Vagina (tissue), 2 donors: ENCODE measurements around the gene HEMK1. TPM values are rescaled to one million over a fixed set of nuclear protein-coding genes. Genes with fewer than 3 reads are reported as not detected.

Experiments
- DNase-seq, 2 donors: peaks; one replicate each; pipeline ENCODE4 v3.0.0-alpha.2; 2017; ENCODE audit errors: extremely low spot score in 2 of 2
- H3K27ac ChIP-seq: fragments of 200-600 bp; sonication (generic); one replicate; pipeline ENCODE4 v1.5.1; 2019
- H3K27me3 ChIP-seq: fragments of 200-600 bp; sonication (generic); one replicate; pipeline ENCODE4 v1.5.1; 2019
- H3K36me3 ChIP-seq, 2 donors: fragments of 200-600 bp; sonication (generic); one replicate each; pipeline ENCODE4 v1.5.1; 2017 to 2019
- H3K4me1 ChIP-seq: fragments of 200-600 bp; sonication (generic); one replicate; pipeline ENCODE4 v1.5.1; 2019
- H3K4me3 ChIP-seq, 2 donors: fragments of 200-600 bp; sonication (generic); 1 replicate in 1 of 2; 2 replicates in 1 of 2; pipeline ENCODE4 v1.5.1; 2016 to 2019
- H3K9me3 ChIP-seq: fragments of 200-600 bp; sonication (generic); one replicate; pipeline ENCODE4 v1.5.1; 2019
- POLR2A ChIP-seq, 2 donors: fragments of 450-650 bp; IDR thresholded peaks; one replicate each; pipeline ENCODE4 v1.6.1; 2017; ENCODE audit warnings: antibody characterized with exemption in 2 of 2, mild to moderate bottlenecking in 2 of 2, moderate library complexity in 2 of 2
- POLR2AphosphoS5 ChIP-seq, 2 donors: sonication (generic); formaldehyde crosslinking; IDR thresholded peaks; one replicate each; pipeline ENCODE4 v1.9.0; 2017; ENCODE audit warnings: antibody characterized with exemption in 2 of 2, mild to moderate bottlenecking in 2 of 2, low read depth in 1 of 2; ENCODE audit not compliant: insufficient read depth in 1 of 2
- intact Hi-C: fragments of 100-400 bp; cut with DNase I; formaldehyde crosslinking; loops from one replicate; pipeline ENCODE4 v1.15.1; 2023
- total RNA-seq: library from RNA; depleted of rRNA; stranded (reverse); fragments of >200 nt; gene quantifications from one replicate; pipeline ENCODE4 v1.2.3, GENCODE V29; 2016
- TF ChIP-seq, protein P1 (sequence below), 3 experiments: fragments of 450-650 bp in 2 of 3; fragments of 200-600 bp in 1 of 3; sonication (generic) in 1 of 3; IDR thresholded peaks; one replicate each; pipeline ENCODE4 v1.5.1; 2017 to 2019; ENCODE audit warnings: antibody characterized with exemption in 3 of 3, mild to moderate bottlenecking in 2 of 3, moderate library complexity in 2 of 3

The HEMK1 gene
- total RNA-seq, 1 donor from 2014 or later: 3.4 TPM

DNA sequence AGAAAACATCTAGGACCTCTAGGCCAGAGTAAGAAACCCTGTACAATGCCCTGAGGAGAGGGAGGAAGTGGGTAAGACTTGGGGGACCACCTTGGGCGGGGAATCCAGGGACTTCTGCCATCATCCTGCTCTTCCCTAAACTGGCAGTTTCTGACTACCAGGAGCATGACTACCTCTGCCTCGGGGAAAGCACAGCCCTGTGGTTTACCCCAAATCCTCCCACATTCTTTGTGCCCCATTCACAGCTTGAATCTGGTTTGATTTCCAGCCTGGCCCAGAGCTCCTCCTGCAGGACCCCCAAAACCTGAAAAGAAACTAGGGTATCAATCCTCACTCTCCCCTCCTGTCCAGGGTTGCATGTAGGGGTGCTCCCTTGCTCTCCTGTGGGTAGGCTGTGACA, 6.5 kb upstream of the HEMK1 start:
- Histone ChIP-seq H3K4me3 (no peak overlapping the region), H3K9me3 (no peaks in the 10 kb centered on the region), H3K27me3 (no peaks in the 10 kb centered on the region), H3K36me3 (no peaks in the 10 kb centered on the region), H3K4me1 (peaks cover 14% of the 10 kb centered on the region), H3K27ac (no peak overlapping the region)
- intact Hi-C loops: no loop called here
- TF ChIP-seq, protein P1, sequence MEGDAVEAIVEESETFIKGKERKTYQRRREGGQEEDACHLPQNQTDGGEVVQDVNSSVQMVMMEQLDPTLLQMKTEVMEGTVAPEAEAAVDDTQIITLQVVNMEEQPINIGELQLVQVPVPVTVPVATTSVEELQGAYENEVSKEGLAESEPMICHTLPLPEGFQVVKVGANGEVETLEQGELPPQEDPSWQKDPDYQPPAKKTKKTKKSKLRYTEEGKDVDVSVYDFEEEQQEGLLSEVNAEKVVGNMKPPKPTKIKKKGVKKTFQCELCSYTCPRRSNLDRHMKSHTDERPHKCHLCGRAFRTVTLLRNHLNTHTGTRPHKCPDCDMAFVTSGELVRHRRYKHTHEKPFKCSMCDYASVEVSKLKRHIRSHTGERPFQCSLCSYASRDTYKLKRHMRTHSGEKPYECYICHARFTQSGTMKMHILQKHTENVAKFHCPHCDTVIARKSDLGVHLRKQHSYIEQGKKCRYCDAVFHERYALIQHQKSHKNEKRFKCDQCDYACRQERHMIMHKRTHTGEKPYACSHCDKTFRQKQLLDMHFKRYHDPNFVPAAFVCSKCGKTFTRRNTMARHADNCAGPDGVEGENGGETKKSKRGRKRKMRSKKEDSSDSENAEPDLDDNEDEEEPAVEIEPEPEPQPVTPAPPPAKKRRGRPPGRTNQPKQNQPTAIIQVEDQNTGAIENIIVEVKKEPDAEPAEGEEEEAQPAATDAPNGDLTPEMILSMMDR (IDR thresholded peaks at IDR 0.05): no peak
- no peak for TF ChIP-seq POLR2A (IDR thresholded peaks at IDR 0.05)
- no peak for TF ChIP-seq POLR2AphosphoS5 (IDR thresholded peaks at IDR 0.05; ENCODE audit: insufficient read depth in 1 of 2, low read depth in 1 of 2)
- DNase-seq: no peak

DNA sequence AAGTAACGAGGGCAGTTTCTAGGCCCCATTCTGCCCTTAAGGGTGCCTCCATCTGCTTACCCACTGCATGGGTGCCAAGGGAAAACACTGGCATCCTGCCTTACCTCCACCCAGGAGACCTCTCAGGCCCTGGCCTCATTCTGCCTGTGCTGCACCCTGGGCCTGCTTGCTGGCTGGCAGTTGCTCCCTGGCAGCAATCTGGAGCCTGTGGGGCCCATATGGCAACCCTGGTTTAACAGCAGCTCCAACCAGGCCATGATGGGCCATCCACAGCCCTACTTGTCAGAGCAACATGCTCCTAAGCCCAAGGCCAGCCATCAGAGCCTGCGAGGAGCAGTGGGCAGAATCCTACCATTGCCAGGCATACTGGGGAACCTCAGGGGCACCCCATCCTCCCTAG, 5.5 kb upstream of the HEMK1 start:
- Histone ChIP-seq H3K36me3 (no peaks in the 10 kb centered on the region), H3K9me3 (no peaks in the 10 kb centered on the region), H3K27me3 (no peaks in the 10 kb centered on the region), H3K27ac (no peak overlapping the region), H3K4me1 (peaks cover 24% of the 10 kb centered on the region), H3K4me3 (no peak overlapping the region)
- intact Hi-C loops: no loop called here
- no peak for TF ChIP-seq POLR2A (IDR thresholded peaks at IDR 0.05)
- TF ChIP-seq, protein P1 (IDR thresholded peaks at IDR 0.05): no peak
- no peak for TF ChIP-seq POLR2AphosphoS5 (IDR thresholded peaks at IDR 0.05; ENCODE audit: insufficient read depth in 1 of 2, low read depth in 1 of 2)
- no peak for DNase-seq

DNA sequence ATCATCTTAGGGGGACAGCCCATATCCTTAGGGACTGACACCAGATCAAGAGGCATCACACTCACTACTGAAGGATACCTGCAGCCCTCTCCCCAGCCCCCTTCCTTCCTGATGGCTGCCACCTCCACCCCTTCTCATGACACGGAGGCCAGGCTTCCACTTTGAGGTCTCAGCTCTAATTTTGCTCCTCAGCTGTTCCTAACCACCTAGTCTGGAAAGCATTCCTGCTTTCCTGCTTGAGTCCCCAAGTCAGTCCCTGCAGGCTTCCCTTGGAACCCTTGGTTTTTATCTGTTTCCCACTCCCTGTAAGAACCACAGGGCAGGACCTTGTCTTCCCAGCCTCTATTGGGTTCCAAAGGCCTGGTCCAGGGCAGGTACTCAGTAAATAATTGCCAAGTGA, 5.0 kb upstream of the HEMK1 start:
- no peak overlapping the region for H3K27ac ChIP-seq
- H3K36me3 ChIP-seq: no peaks in the 10 kb centered on the region
- intact Hi-C loops: no loop called here
- no peak for DNase-seq
- no peak for TF ChIP-seq POLR2AphosphoS5 (IDR thresholded peaks at IDR 0.05; ENCODE audit: insufficient read depth in 1 of 2, low read depth in 1 of 2)
- TF ChIP-seq, protein P1 (IDR thresholded peaks at IDR 0.05): no peak
- no peak for TF ChIP-seq POLR2A (IDR thresholded peaks at IDR 0.05)
- peaks cover 24% of the 10 kb centered on the region for H3K4me1 ChIP-seq
- H3K4me3 ChIP-seq: no peak overlapping the region
- H3K27me3 ChIP-seq: no peaks in the 10 kb centered on the region
- no peaks in the 10 kb centered on the region for H3K9me3 ChIP-seq

DNA sequence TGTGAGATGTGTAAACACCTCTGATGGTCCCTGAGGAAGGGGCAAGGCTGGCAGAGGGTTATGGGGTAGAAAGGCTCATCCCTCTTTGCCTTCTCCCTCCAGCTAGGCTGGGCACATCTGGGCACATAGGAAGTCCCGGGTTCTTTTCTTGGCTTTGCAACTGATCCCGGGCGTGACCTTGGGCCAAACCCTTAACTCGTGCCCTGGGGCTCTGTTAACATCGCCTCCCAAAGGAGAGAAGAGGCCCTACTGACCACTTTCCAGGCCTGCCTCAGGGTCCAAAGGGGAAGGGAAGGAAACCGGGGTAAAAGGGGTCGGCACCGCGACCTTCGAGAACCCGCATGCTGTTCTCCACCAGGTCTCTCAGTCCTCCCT, 2.3 kb upstream of the HEMK1 start:
- H3K9me3 ChIP-seq: no peaks in the 10 kb centered on the region
- no peaks in the 10 kb centered on the region for H3K27me3 ChIP-seq
- DNase-seq: no peak
- H3K36me3 ChIP-seq: no peaks in the 10 kb centered on the region
- TF ChIP-seq POLR2A (IDR thresholded peaks at IDR 0.05) (no peak), POLR2AphosphoS5 (IDR thresholded peaks at IDR 0.05; ENCODE audit: insufficient read depth in 1 of 2, low read depth in 1 of 2) (no peak)
- TF ChIP-seq, protein P1 (IDR thresholded peaks at IDR 0.05): no peak
- peak overlapping the region; percentile 59 to 66 for H3K4me3 ChIP-seq
- intact Hi-C loops: no loop called here
- H3K4me1 ChIP-seq: peaks cover 49% of the 10 kb centered on the region
- peak overlapping the region; percentile 87 for H3K27ac ChIP-seq

DNA sequence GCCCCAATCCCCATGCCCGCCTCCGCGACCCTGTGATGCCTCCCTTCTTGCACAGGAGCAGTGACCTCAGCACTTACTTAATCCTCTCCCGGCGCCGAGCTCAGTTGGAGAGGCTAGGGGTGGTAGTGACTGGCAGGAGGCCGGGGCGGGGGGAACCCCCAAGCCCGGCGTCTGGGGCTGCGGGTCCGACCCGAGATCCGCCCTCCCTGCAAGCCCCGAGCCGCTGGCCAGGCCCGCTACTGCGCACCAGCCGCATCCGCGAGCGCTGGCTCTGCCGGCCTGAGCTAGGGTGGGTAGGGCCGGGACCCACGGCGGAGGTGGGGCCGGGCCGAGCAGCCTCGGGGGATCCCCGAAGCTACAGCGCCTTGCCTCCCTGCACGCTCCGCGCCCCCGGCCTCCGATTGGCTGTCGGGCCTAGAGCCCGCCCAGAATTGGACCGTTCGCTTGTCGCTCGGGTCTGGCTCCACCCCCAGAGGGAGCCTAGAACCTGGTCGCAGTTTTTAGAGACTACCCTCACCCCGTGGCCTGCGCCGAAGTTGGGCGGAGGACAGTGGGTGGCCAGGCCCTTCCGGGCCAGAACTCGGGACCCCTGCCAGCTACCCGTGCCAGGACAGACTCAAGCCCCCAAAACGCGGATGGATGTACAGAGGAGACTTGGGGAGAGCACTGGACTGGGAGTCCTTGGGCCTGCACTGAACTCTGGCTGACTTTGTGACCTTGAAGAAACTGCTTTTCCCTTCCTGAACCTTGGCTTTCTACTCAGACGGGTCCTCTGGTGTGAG, 1.7 kb upstream of the HEMK1 start, which contains the start of gene C3orf18:
C3orf18 (minus strand) TSS at position 362 of the 782 bp plus-strand sequence. CDS start 2,048 bp downstream, outside the sequence.
- DNase-seq: peak in 1 of 2 donors; percentile 95
- Histone ChIP-seq H3K4me1 (peaks cover 55% of the 10 kb centered on the region), H3K9me3 (no peaks in the 10 kb centered on the region), H3K27ac (peak within 1 kb of the TSS; percentile 87), H3K4me3 (peak within 1 kb of the TSS; percentile 73 to 92), H3K27me3 (no peaks in the 10 kb centered on the region), H3K36me3 (no peaks in the 10 kb centered on the region)
- intact Hi-C loops: no loop called here
- TF ChIP-seq POLR2A (IDR thresholded peaks at IDR 0.05) (peak in 1 of 2 donors; percentile 15), POLR2AphosphoS5 (IDR thresholded peaks at IDR 0.05; ENCODE audit: insufficient read depth in 1 of 2, low read depth in 1 of 2) (peak; percentile 15 to 79)
- TF ChIP-seq, protein P1 (IDR thresholded peaks at IDR 0.05): no peak
